PC-3 (cell line): ENCODE results near the gene IL6ST. TPM values are rescaled to one million over a fixed set of nuclear protein-coding genes. Genes with fewer than 3 reads are reported as not detected.

Source experiments
- ATAC-seq: fragments of 200-7000 bp; cut with Tn5 transposase; 2 replicates; pipeline ENCODE4 v1.9.1; 2020; ENCODE audit warnings: mild to moderate bottlenecking, moderate library complexity
- BruUV-seq: library from RNA; stranded (reverse); fragments of 400-500 nt; replicated peaks from 2 replicates; lab custom pipeline; 2021; lab: Mats Ljungman, UMichigan
- CTCF ChIA-PET: fragments of 300-600 bp; sonication (Branson Sonifier 250); formaldehyde crosslinking; loops from one replicate; lab custom pipeline; 2022; ENCODE audit warnings: antibody characterized with exemption; lab: Charles Lee
- POLR2A ChIA-PET: fragments of 300-600 bp; sonication (Branson Sonifier 250); formaldehyde crosslinking; loops from one replicate; lab custom pipeline; 2022; ENCODE audit warnings: antibody characterized with exemption; ENCODE audit not compliant: unreplicated experiment; lab: Charles Lee
- DNase-seq: peaks from one replicate; pipeline ENCODE4 v3.0.0-alpha.2; 2015
- H2AFZ ChIP-seq: fragments of 300-600 bp; sonication (generic); 2 replicates; pipeline ENCODE4 v1.6.0; 2016; ENCODE audit warnings: antibody characterized with exemption, low read length
- H3F3A ChIP-seq: fragments of 300-600 bp; sonication (generic); one replicate; pipeline ENCODE4 v1.6.0; 2017; ENCODE audit warnings: antibody characterized with exemption, low read length, control low read depth, mild to moderate bottlenecking; ENCODE audit not compliant: unreplicated experiment
- H3K27ac ChIP-seq: fragments of 300-600 bp; sonication (generic); 2 replicates; pipeline ENCODE4 v1.5.1; 2016; ENCODE audit warnings: mild to moderate bottlenecking, low read length
- H3K27me3 ChIP-seq: fragments of 300-600 bp; sonication (generic); 2 replicates; pipeline ENCODE4 v1.6.1; 2016; ENCODE audit warnings: low read length, mixed read lengths
- H3K36me3 ChIP-seq: fragments of 300-600 bp; sonication (generic); 2 replicates; pipeline ENCODE4 v1.6.1; 2016; ENCODE audit warnings: low read depth, mixed run types, low read length, mixed read lengths
- H3K4me1 ChIP-seq: fragments of 300-600 bp; sonication (generic); 2 replicates; pipeline ENCODE4 v1.5.1; 2016; ENCODE audit warnings: low read length; ENCODE audit not compliant: insufficient read depth
- H3K4me2 ChIP-seq: fragments of 300-600 bp; sonication (generic); 2 replicates; pipeline ENCODE4 v1.6.0; 2016; ENCODE audit warnings: low read length
- H3K4me3 ChIP-seq: fragments of 300-600 bp; sonication (generic); 2 replicates; pipeline ENCODE4 v1.5.1; 2016; ENCODE audit warnings: mild to moderate bottlenecking, low read length, mixed read lengths
- H3K79me2 ChIP-seq: fragments of 300-600 bp; sonication (generic); 2 replicates; pipeline ENCODE4 v1.6.1; 2017; ENCODE audit warnings: low read length, mixed read lengths
- H3K9ac ChIP-seq: fragments of 300-600 bp; sonication (generic); 2 replicates; pipeline ENCODE4 v1.6.0; 2016; ENCODE audit warnings: mild to moderate bottlenecking, low read length
- H3K9me2 ChIP-seq: fragments of 300-600 bp; sonication (generic); replicated peaks from 2 replicates; pipeline ENCODE4 v1.6.1; 2016; ENCODE audit warnings: mixed run types, low read length, mixed read lengths
- H3K9me3 ChIP-seq: fragments of 300-600 bp; sonication (generic); 2 replicates; pipeline ENCODE4 v1.6.1; 2016; ENCODE audit warnings: low read length, mixed read lengths
- H4K20me1 ChIP-seq: fragments of 300-600 bp; sonication (generic); 2 replicates; pipeline ENCODE4 v1.6.1; 2016; ENCODE audit warnings: low read length, mixed read lengths
- EZH2 ChIP-seq: fragments of 300-600 bp; sonication (generic); IDR thresholded peaks from one replicate; pipeline ENCODE4 v1.6.1; 2017; ENCODE audit warnings: antibody characterized with exemption, mild to moderate bottlenecking, low read length; ENCODE audit not compliant: unreplicated experiment
- EZH2phosphoT487 ChIP-seq: fragments of 300-600 bp; sonication (generic); IDR thresholded peaks from 2 replicates; pipeline ENCODE4 v1.6.1; 2018; ENCODE audit warnings: mild to moderate bottlenecking, antibody characterized with exemption, low read length, borderline replicate concordance
- intact Hi-C: fragments of 100-400 bp; cut with micrococcal nuclease; formaldehyde crosslinking; loops from 2 replicates; pipeline ENCODE4 v1.9.0; 2023
- total RNA-seq: library from RNA; depleted of rRNA; stranded (reverse); fragments of >200 nt; gene quantifications from 2 replicates; pipeline ENCODE4 v1.2.3, GENCODE V29; 2014
- TF ChIP-seq, protein P1 (sequence below): fragments of 300-600 bp; sonication (generic); conservative IDR thresholded peaks from 2 replicates; pipeline ENCODE4 v1.5.1; 2017; ENCODE audit warnings: antibody characterized with exemption, low read depth, mild to moderate bottlenecking, low read length

IL6ST gene
- total RNA-seq, 1 experiment from 2014 or later, result 28.0 TPM

DNA sequence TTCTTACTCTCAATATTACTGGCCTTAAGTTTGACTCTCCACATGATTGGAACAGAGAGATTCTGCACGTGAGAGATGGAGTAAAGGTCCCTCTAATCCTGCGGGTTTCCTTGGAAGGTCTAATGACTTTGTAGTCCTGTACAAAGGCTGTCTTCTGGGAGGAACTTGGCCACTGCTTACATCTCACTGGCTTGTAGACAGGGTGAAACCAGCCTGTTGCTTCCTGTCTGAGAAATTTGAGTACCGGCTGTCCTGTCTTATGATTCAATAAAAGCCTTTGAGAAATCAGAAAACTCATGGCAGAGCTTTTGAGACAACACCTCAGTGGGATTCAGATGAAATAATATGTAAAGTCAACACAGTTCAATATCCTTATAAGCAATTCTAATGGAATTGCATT is 100.6 kb downstream of the IL6ST start:
- Histone ChIP-seq H3K79me2 (no peaks in the 10 kb centered on the region), H3K4me3 (no peak overlapping the region), H3K9me2 (no peaks in the 10 kb centered on the region), H3F3A (no peaks in the 10 kb centered on the region), H3K27me3 (no peaks in the 10 kb centered on the region), H3K36me3 (no peaks in the 10 kb centered on the region), H3K4me1 (peaks cover 2% of the 10 kb centered on the region; the same call in 1 of the 2 replicates), H4K20me1 (no peaks in the 10 kb centered on the region), H3K9ac (no peak overlapping the region), H3K4me2 (no peak overlapping the region), H3K27ac (no peak overlapping the region), H2AFZ (no peak overlapping the region), H3K9me3 (no peaks in the 10 kb centered on the region)
- intact Hi-C loops, result no loop called here
- TF ChIP-seq EZH2phosphoT487 (no peak), EZH2 (no peak)
- TF ChIP-seq, protein P1, sequence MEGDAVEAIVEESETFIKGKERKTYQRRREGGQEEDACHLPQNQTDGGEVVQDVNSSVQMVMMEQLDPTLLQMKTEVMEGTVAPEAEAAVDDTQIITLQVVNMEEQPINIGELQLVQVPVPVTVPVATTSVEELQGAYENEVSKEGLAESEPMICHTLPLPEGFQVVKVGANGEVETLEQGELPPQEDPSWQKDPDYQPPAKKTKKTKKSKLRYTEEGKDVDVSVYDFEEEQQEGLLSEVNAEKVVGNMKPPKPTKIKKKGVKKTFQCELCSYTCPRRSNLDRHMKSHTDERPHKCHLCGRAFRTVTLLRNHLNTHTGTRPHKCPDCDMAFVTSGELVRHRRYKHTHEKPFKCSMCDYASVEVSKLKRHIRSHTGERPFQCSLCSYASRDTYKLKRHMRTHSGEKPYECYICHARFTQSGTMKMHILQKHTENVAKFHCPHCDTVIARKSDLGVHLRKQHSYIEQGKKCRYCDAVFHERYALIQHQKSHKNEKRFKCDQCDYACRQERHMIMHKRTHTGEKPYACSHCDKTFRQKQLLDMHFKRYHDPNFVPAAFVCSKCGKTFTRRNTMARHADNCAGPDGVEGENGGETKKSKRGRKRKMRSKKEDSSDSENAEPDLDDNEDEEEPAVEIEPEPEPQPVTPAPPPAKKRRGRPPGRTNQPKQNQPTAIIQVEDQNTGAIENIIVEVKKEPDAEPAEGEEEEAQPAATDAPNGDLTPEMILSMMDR, result no peak
- DNase-seq (no peak), ATAC-seq (no peak)
- POLR2A ChIA-PET, result no interaction called here
- no TSS peak for BruUV-seq
- CTCF ChIA-PET, result no interaction called here

DNA sequence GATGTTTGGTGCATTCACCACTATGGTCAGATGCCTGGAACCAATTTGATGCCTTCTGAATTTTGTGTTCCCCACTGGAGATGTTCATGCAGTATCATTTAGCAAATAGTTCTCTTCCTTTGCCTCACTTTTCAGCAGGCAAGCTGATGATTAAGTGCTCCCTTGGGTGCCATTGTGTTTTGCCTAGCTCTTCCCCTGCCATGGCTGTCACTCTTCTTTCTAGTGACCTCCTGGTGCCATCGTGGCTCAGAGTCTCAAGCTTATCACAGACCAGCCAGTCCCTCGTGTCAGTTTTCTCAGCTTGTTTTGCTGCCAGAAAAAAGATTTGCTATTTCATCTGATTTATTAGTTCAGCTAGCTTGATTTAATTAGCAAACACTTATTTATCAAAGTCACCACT is 102.3 kb downstream of the IL6ST start:
- H3K79me2 ChIP-seq, result no peaks in the 10 kb centered on the region
- ATAC-seq (no peak), DNase-seq (no peak)
- ChIA-PET CTCF (no interaction called here), POLR2A (no interaction called here)
- H3K4me1 ChIP-seq, result no peaks in the 10 kb centered on the region
- no peak overlapping the region for H3K9ac ChIP-seq
- no peaks in the 10 kb centered on the region for H3K9me2 ChIP-seq
- H3K9me3 ChIP-seq, result no peaks in the 10 kb centered on the region
- H4K20me1 ChIP-seq, result no peaks in the 10 kb centered on the region
- no peak overlapping the region for H3K4me2 ChIP-seq
- intact Hi-C loops, result no loop called here
- H3F3A ChIP-seq, result no peaks in the 10 kb centered on the region
- no peaks in the 10 kb centered on the region for H3K27me3 ChIP-seq
- no peak for TF ChIP-seq EZH2
- TF ChIP-seq EZH2phosphoT487, result no peak
- TF ChIP-seq, protein P1, result no peak
- no peak overlapping the region for H3K27ac ChIP-seq
- H3K36me3 ChIP-seq, result no peaks in the 10 kb centered on the region
- H3K4me3 ChIP-seq, result no peak overlapping the region
- no peak overlapping the region for H2AFZ ChIP-seq
- BruUV-seq, result no TSS peak

DNA sequence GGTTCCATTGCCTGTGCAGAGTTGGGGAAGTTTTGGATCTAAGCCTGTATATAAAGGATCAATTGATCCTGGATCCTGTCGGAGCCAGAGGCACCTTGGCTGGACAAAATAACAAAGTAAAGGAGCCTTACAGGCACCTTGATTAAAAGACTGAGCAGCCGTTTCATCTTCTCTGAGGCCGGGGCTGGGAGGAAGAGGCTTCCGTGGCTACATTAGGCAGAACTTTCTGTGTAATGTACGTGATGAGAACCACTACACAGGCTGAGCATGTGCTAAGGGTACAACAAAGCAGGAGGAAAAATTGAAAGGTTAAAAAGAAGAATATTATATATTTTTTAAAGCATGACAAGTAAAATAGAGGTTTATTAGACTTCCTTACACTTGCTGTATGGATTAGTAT is 106.6 kb downstream of the IL6ST start:
- BruUV-seq, result no TSS peak
- CTCF ChIA-PET, result no interaction called here

More for the DNA sequence above, 106.6 kb downstream of the IL6ST start:
- no peaks in the 10 kb centered on the region for H3K9me2 ChIP-seq
- no peak overlapping the region for H3K27ac ChIP-seq
- intact Hi-C loops, result no loop called here
- ATAC-seq, result no peak
- H2AFZ ChIP-seq, result no peak overlapping the region
- no peak for DNase-seq
- H3K4me2 ChIP-seq, result no peak overlapping the region
- no peaks in the 10 kb centered on the region for H3K4me1 ChIP-seq
- H3F3A ChIP-seq, result no peaks in the 10 kb centered on the region
- TF ChIP-seq, protein P1, result no peak
- no peak for TF ChIP-seq EZH2phosphoT487
- no peak for TF ChIP-seq EZH2
- H3K79me2 ChIP-seq, result no peaks in the 10 kb centered on the region
- H3K9me3 ChIP-seq, result no peaks in the 10 kb centered on the region
- no peaks in the 10 kb centered on the region for H4K20me1 ChIP-seq
- no peak overlapping the region for H3K4me3 ChIP-seq
- H3K27me3 ChIP-seq, result no peaks in the 10 kb centered on the region
- no peak overlapping the region for H3K9ac ChIP-seq
- no peaks in the 10 kb centered on the region for H3K36me3 ChIP-seq
- POLR2A ChIA-PET, result no interaction called here
